WERI-Rb-1 (cell line): ENCODE data around the gene GPAM.

Source experiments
- DNase-seq: peaks from one replicate; pipeline ENCODE4 v3.0.0-alpha.2; 2020
- H3K27ac ChIP-seq: fragments of 250-450 bp; sonication (Bioruptor Pico); 2 replicates; pipeline ENCODE4 v1.5.1; 2020; ENCODE audit warnings: mild to moderate bottlenecking, moderate library complexity
- H3K27me3 ChIP-seq: fragments of 250-450 bp; sonication (Bioruptor Pico); 2 replicates; pipeline ENCODE4 v1.5.1; 2021; ENCODE audit warnings: mild to moderate bottlenecking, low read depth, moderate library complexity; ENCODE audit not compliant: insufficient read depth, severe bottlenecking
- H3K36me3 ChIP-seq: fragments of 250-450 bp; sonication (Bioruptor Pico); 2 replicates; pipeline ENCODE4 v1.5.1; 2020; ENCODE audit warnings: mild to moderate bottlenecking, moderate library complexity
- H3K4me3 ChIP-seq: 2 replicates; pipeline ENCODE4 v1.5.1; 2011; ENCODE audit warnings: low read depth, mild to moderate bottlenecking, control low read depth, low read length
- H3K9me3 ChIP-seq: fragments of 250-450 bp; sonication (Bioruptor Pico); 2 replicates; pipeline ENCODE4 v1.5.1; 2021; ENCODE audit warnings: mild to moderate bottlenecking, moderate library complexity; ENCODE audit not compliant: severe bottlenecking
- TF ChIP-seq, protein P1 (sequence below): IDR thresholded peaks from 2 replicates; pipeline ENCODE4 v1.5.1; 2011; ENCODE audit warnings: low read depth, mild to moderate bottlenecking, control low read depth, inconsistent platforms, low read length

GPAM gene

DNA sequence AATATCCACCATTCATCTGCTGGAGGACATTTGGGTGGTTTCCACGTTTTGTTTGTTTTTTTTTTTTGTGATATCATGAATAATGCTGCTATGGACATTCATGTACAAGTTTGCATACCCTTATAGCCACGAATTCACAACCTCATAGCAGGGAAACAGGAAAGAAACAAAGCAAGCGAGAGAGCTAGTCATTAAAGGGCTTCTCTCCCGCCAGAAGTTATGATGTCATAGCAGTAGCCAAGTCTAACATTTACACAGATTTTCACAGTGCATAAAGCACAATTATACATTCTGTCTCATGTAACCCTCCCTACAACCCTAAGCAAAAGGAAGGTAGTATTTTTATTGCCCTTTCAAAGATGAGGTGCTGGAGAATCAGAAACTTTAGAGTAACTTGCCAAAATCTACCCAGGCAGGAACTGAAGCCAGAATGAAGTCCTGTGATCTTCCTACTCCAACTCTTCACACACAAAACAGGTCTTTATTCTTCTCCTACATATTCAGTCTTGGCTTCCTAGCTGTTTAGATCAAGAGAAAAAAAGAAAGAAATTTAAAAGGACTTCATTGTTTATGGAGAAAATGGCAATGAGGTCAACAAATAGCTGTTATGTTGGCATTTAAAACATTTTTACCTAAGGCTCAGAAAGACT is 33.9 kb upstream of the GPAM start:
- no peaks in the 10 kb centered on the region for H3K36me3 ChIP-seq
- H3K27ac ChIP-seq = no peak overlapping the region
- TF ChIP-seq, protein P1, sequence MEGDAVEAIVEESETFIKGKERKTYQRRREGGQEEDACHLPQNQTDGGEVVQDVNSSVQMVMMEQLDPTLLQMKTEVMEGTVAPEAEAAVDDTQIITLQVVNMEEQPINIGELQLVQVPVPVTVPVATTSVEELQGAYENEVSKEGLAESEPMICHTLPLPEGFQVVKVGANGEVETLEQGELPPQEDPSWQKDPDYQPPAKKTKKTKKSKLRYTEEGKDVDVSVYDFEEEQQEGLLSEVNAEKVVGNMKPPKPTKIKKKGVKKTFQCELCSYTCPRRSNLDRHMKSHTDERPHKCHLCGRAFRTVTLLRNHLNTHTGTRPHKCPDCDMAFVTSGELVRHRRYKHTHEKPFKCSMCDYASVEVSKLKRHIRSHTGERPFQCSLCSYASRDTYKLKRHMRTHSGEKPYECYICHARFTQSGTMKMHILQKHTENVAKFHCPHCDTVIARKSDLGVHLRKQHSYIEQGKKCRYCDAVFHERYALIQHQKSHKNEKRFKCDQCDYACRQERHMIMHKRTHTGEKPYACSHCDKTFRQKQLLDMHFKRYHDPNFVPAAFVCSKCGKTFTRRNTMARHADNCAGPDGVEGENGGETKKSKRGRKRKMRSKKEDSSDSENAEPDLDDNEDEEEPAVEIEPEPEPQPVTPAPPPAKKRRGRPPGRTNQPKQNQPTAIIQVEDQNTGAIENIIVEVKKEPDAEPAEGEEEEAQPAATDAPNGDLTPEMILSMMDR = no peak

DNA sequence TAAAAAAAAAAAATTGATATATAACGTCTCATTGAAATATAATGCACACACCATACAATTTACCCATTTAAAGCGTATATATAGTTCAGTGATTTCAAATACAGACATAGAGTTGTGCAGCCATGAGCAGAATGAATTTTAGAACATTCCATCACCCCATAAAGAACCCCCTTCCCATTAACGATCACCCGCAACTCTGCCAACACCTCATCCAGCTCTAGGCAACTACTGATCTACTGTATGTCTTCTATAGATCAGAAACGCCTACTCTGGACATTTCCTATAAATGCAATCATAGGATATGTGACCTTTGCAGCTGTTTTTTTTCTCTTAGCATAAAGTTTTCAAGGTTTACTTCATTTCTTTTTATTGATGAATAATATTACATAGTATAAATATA is 33.4 kb upstream of the GPAM start:
- no peaks in the 10 kb centered on the region for H3K9me3 ChIP-seq
- H3K36me3 ChIP-seq = no peaks in the 10 kb centered on the region
- DNase-seq = no peak
- TF ChIP-seq, protein P1 = no peak
- H3K27ac ChIP-seq = no peak overlapping the region
- no peaks in the 10 kb centered on the region for H3K27me3 ChIP-seq
- no peak overlapping the region for H3K4me3 ChIP-seq

More for the DNA sequence above, 33.9 kb upstream of the GPAM start:
- DNase-seq = no peak
- Histone ChIP-seq H3K9me3 (no peaks in the 10 kb centered on the region), H3K4me3 (no peak overlapping the region), H3K27me3 (no peaks in the 10 kb centered on the region)

DNA sequence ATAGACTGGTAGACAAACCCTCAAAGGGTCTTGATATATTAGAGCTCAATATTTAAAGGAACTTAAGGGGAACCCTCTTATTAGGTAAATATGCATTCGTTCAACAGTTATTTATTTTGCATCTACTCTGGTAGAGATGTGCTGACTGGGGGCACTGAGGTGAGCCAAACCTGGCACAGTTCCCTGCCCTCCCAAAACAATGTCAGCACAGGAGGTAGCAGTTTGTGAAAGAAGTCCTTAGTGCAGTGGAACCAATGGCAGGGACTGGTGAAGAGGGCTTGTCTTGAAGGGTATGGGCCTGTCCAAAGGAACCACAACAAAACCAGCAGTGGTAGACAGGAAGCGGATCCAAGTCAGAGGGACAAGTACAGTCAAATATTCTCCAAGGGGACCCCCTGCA is 32.6 kb upstream of the GPAM start:
- no peak for DNase-seq
- TF ChIP-seq, protein P1 = no peak
- Histone ChIP-seq H3K4me3 (no peak overlapping the region), H3K27me3 (no peaks in the 10 kb centered on the region), H3K36me3 (no peaks in the 10 kb centered on the region), H3K9me3 (no peaks in the 10 kb centered on the region), H3K27ac (no peak overlapping the region)

GRCh38 chr10:112215342-112215774 is 31.8 kb upstream of the GPAM start:
- DNase-seq = no peak
- no peak overlapping the region for H3K27ac ChIP-seq
- H3K4me3 ChIP-seq = no peak overlapping the region
- H3K9me3 ChIP-seq = no peaks in the 10 kb centered on the region
- H3K36me3 ChIP-seq = no peaks in the 10 kb centered on the region
- no peaks in the 10 kb centered on the region for H3K27me3 ChIP-seq
- TF ChIP-seq, protein P1 = no peak

- Histone ChIP-seq H3K27me3 (no peaks in the 10 kb centered on the region), H3K9me3 (no peaks in the 10 kb centered on the region), H3K36me3 (no peaks in the 10 kb centered on the region), H3K4me3 (peak overlapping the region; percentile 4; the same call in 1 of the 2 replicates), H3K27ac (peak overlapping the region; percentile 42; the same call in 1 of the 2 replicates)
- DNase-seq = peak; percentile 46
- TF ChIP-seq, protein P1 = no peak
Observed at GRCh38 chr10:112214298-112214926, 30.8 kb upstream of the GPAM start.
